ENCODE results near the gene CD1D.
"Not testable (repeated sequence)": the region's sequence is repeated elsewhere in the genome, so short reads cannot be mapped to it uniquely, and the experiment has no call there.

CD1D gene

DNA sequence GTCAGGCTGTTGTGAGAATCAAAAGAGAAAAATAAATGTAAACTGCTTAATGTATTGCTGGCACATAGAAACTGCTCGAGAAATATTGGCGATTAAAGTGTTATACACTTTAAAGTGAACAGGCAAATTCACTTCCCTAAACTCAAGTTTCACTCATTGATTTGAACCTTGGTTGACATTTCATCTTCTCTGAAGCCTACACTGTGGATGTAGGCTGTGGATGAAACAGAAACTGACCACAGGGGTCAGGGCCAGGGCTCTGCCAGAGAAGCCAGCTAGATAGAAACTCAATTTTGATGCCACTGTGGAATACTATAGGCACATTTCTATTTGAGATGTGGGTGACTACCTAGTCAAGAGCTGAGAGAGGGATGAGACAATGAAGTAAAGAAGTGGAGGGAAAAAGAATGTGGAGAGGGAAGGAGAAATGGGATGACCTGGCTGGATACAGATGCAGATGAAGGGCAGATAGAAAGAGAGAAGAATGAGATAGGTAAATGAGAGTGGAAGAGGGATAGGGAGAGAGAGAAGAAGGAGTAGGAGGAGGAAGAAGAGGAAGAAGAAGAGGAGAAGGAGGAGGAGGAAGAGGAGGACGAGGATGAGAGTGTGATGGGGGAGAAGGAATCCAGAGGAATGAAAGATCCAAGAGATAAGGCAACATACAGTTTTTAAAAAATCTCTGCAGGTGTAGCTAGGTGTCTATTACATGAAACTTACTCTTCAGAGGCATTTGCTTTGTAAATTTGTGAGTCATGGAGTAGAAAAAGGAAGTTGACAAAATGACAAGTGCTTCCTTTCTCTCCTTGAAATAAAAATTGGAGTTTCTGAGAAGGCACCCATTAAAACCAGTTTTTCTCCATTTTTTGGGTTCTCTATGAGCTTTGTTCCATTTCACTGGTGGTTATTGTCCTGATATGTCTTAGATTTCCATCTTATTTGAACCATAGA lies 17.4 kb upstream of the CD1D start:
- no peak overlapping the region for H3K4me2 ChIP-seq (ENCODE audit: low read length)
- no peak overlapping the region for H3K4me3 ChIP-seq (ENCODE audit: low read depth, low read length, poor library complexity, severe bottlenecking)
- H3K27ac ChIP-seq (ENCODE audit: low read depth, low read length, poor library complexity, severe bottlenecking): no peak overlapping the region
- H3K9me3 ChIP-seq (ENCODE audit: low read length): no peaks in the 10 kb centered on the region
- TF ChIP-seq EZH2 (IDR thresholded peaks at IDR 0.05; ENCODE audit: borderline replicate concordance, low read length) (no peak), CTCF (IDR thresholded peaks at IDR 0.05; ENCODE audit: low read length) (no peak)
- no peak overlapping the region for H2AFZ ChIP-seq (ENCODE audit: low read length)
- H3K9me2 ChIP-seq (ENCODE audit: low read depth, low read length): no peaks in the 10 kb centered on the region
- H3K9ac ChIP-seq (ENCODE audit: low read length): no peak overlapping the region
- H3K79me2 ChIP-seq (ENCODE audit: insufficient read depth, low read length): no peaks in the 10 kb centered on the region
- H4K20me1 ChIP-seq (ENCODE audit: insufficient read depth, low read length): no peaks in the 10 kb centered on the region
- no peaks in the 10 kb centered on the region for H3K36me3 ChIP-seq (ENCODE audit: insufficient read depth, low read length)
- H3K4me1 ChIP-seq (ENCODE audit: insufficient read depth, low read length, severe bottlenecking): no peaks in the 10 kb centered on the region
- H3F3A ChIP-seq (ENCODE audit: insufficient read depth, low read length): no peaks in the 10 kb centered on the region
- H3K27me3 ChIP-seq (ENCODE audit: insufficient read depth, low read length): no peaks in the 10 kb centered on the region

- no peaks in the 10 kb centered on the region for H4K20me1 ChIP-seq (ENCODE audit: insufficient read depth, low read length)
- H3K9me3 ChIP-seq (ENCODE audit: low read length): no peaks in the 10 kb centered on the region
- H3K9ac ChIP-seq (ENCODE audit: low read length): no peak overlapping the region
- TF ChIP-seq EZH2 (IDR thresholded peaks at IDR 0.05; ENCODE audit: borderline replicate concordance, low read length) (no peak), CTCF (IDR thresholded peaks at IDR 0.05; ENCODE audit: low read length) (no peak)
- H3K4me3 ChIP-seq (ENCODE audit: low read depth, low read length, poor library complexity, severe bottlenecking): no peak overlapping the region
- no peaks in the 10 kb centered on the region for H3K36me3 ChIP-seq (ENCODE audit: insufficient read depth, low read length)
- H3K79me2 ChIP-seq (ENCODE audit: insufficient read depth, low read length): no peaks in the 10 kb centered on the region
- H3K27ac ChIP-seq (ENCODE audit: low read depth, low read length, poor library complexity, severe bottlenecking): no peak overlapping the region
- no peak overlapping the region for H3K4me2 ChIP-seq (ENCODE audit: low read length)
- no peak overlapping the region for H2AFZ ChIP-seq (ENCODE audit: low read length)
- H3K9me2 ChIP-seq (ENCODE audit: low read depth, low read length): no peaks in the 10 kb centered on the region
- H3F3A ChIP-seq (ENCODE audit: insufficient read depth, low read length): no peaks in the 10 kb centered on the region
- no peaks in the 10 kb centered on the region for H3K4me1 ChIP-seq (ENCODE audit: insufficient read depth, low read length, severe bottlenecking)
- no peaks in the 10 kb centered on the region for H3K27me3 ChIP-seq (ENCODE audit: insufficient read depth, low read length)
Observed at GRCh38 chr1:158169105-158169504, 11.6 kb upstream of the CD1D start.

DNA sequence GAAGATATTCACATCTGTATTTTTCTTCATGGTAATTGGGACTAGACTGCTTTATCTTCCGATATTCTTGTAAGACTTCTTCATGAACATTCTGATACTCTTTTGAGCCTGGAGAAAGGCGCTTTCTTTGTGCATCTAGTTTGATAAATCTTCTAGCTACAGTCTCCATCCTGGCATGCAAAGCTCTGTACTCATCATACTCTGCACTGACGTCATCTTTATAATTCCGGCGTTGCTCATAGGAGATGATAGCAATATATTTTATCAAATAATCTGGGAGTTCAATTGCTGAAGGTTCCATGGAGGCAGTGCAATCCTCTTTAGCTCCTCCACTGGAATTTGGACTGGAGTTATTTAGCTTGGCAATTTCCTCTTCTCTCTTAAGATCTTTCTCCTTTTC lies 4.8 kb upstream of the CD1D start:
- peak overlapping the region; percentile 83 for H3K27ac ChIP-seq (ENCODE audit: low read depth, low read length, poor library complexity, severe bottlenecking)
- not testable (repeated sequence) for H3K4me3 ChIP-seq (ENCODE audit: low read depth, low read length, poor library complexity, severe bottlenecking); H2AFZ ChIP-seq (ENCODE audit: low read length); H3K79me2 ChIP-seq (ENCODE audit: insufficient read depth, low read length); H3F3A ChIP-seq (ENCODE audit: insufficient read depth, low read length); H3K9me3 ChIP-seq (ENCODE audit: low read length); H3K36me3 ChIP-seq (ENCODE audit: insufficient read depth, low read length); H4K20me1 ChIP-seq (ENCODE audit: insufficient read depth, low read length); H3K9me2 ChIP-seq (ENCODE audit: low read depth, low read length); H3K27me3 ChIP-seq (ENCODE audit: insufficient read depth, low read length); H3K9ac ChIP-seq (ENCODE audit: low read length)
- peaks cover 54% of the 10 kb centered on the region for H3K4me1 ChIP-seq (ENCODE audit: insufficient read depth, low read length, severe bottlenecking)
- H3K4me2 ChIP-seq (ENCODE audit: low read length): 0 out of 2 replicates have a peak overlapping the region, but pooled peaks have one; percentile 88

Data from OCI-LY1 (cell line).